Measurements from ENCODE around the gene MUSK. TPM values are rescaled to one million over a fixed set of nuclear protein-coding genes. Genes with fewer than 3 reads are reported as not detected.

The MUSK gene
- total and polyA plus RNA-seq, 2 of the 8 experiments (the other 6 are each of a cell fraction or from before 2014, with no cell fraction given), result not detected

DNA sequence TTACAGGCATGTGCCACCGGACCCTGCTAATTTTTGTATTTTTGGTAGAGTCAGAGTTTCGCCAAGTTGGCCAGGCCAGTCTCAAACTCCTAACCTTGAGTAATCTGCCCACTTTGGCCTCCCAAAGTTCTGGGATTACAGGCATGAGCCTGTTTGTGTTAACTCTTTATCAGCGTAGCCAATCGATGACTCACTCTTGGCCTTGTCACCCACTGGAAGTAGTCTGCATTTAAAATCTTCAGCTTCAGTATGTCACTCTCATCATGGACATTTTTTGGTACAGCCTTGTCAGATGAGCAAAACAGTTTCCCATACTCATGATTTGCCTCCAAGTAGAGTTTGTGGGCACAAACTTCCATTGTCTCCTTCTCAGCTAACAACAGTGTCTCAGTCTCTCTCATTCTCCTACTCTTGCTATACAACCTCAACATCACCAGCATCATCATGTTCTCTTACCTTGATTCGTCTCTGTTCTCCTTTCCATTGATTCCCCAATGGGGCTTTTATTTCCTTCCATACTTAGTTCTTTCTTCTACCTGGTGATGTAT, 22.5 kb downstream of the MUSK start:
- no peak overlapping the region for H4K5ac ChIP-seq (ENCODE audit: insufficient read length, low read depth, low read length)
- H3K9ac ChIP-seq (replicated peaks in 1 of 4; ENCODE audit: extremely low read depth in 1 of 4, low read depth in 3 of 4, low read length in 3 of 4), result no peak overlapping the region
- H3K14ac ChIP-seq (ENCODE audit: insufficient read length), result no peak overlapping the region
- no peaks in the 10 kb centered on the region for H4K20me1 ChIP-seq (replicated peaks in 1 of 2; ENCODE audit: control insufficient read depth in 1 of 2, insufficient read depth in 2 of 2, low read length in 2 of 2)
- no peaks in the 10 kb centered on the region for H3K79me2 ChIP-seq (ENCODE audit: control insufficient read depth in 1 of 2, insufficient read depth in 2 of 2, low read length in 2 of 2)
- H3K27ac ChIP-seq (ENCODE audit: low read depth, low read length), result no peak overlapping the region
- H4K91ac ChIP-seq (replicated peaks; ENCODE audit: insufficient read length, low read length), result no peak overlapping the region
- no peaks in the 10 kb centered on the region for H3K79me1 ChIP-seq (ENCODE audit: low read depth, low read length)
- H3K4me2 ChIP-seq (ENCODE audit: insufficient read depth in 1 of 2, low read depth in 2 of 2, low read length in 2 of 2), result no peak overlapping the region
- no peak overlapping the region for H3K56ac ChIP-seq (replicated peaks; ENCODE audit: insufficient read length, low read depth, low read length)
- H3K4me1 ChIP-seq (replicated peaks in 1 of 4; ENCODE audit: control insufficient read depth in 3 of 4, insufficient read depth in 4 of 4, low read length in 3 of 4), result no peaks in the 10 kb centered on the region
- H3K9me3 ChIP-seq (ENCODE audit: insufficient read depth in 2 of 2, low read depth in 1 of 2, low read length in 1 of 2), result no peaks in the 10 kb centered on the region
- no peak overlapping the region for H3K18ac ChIP-seq (ENCODE audit: extremely low read depth, low read length)
- no peak overlapping the region for H3K4ac ChIP-seq (replicated peaks; ENCODE audit: insufficient read length, low read depth, low read length)
- no peak for DNase-seq (ENCODE audit: low read depth in 1 of 2, low spot score in 2 of 2)
- H4K8ac ChIP-seq (ENCODE audit: extremely low read depth, insufficient read depth, low read length), result no peak overlapping the region
- no peak overlapping the region for H3K4me3 ChIP-seq (ENCODE audit: extremely low read depth in 1 of 4, insufficient read depth in 2 of 4, low read depth in 3 of 4, low read length in 4 of 4)
- no peak overlapping the region for H2BK5ac ChIP-seq (ENCODE audit: low read depth, low read length)
- ChIA-PET CTCF (ENCODE audit: partially characterized antibody) (no interaction called here), POLR2A (ENCODE audit: partially characterized antibody) (no interaction called here)
- no peaks in the 10 kb centered on the region for H3K23me2 ChIP-seq (ENCODE audit: low read depth, low read length)
- 92% methylated on average over 5 of the region's 5 CpGs; no CpG with 5 or more reads in 1 of the 2 experiments for WGBS, 2 experiments (ENCODE audit: extremely low coverage in 1 of 2, insufficient coverage in 1 of 2, insufficient read length in 1 of 2, insufficient replicate concordance in 2 of 2, low coverage in 1 of 2, low lambda C conversion rate in 2 of 2, missing lambda C conversion rate in 1 of 2)
- H2AK5ac ChIP-seq (ENCODE audit: low read depth, low read length), result no peak overlapping the region
- H3K23ac ChIP-seq (ENCODE audit: insufficient read length), result no peak overlapping the region
- FAIRE-seq, result no peak
- H2AFZ ChIP-seq (ENCODE audit: low read length), result peak overlapping the region; percentile 35; the same call in 1 of the 2 replicates
- H2BK12ac ChIP-seq (ENCODE audit: low read depth, low read length), result no peak overlapping the region
- H3K27me3 ChIP-seq (replicated peaks in 1 of 4; ENCODE audit: control insufficient read depth in 3 of 4, extremely low read depth in 1 of 4, insufficient read depth in 3 of 4, low read length in 3 of 4), result no peaks in the 10 kb centered on the region
- H2BK20ac ChIP-seq (ENCODE audit: low read length), result no peak overlapping the region
- H2BK15ac ChIP-seq (ENCODE audit: low read length), result no peak overlapping the region
- H2BK120ac ChIP-seq (replicated peaks; ENCODE audit: low read depth, low read length), result no peak overlapping the region
- H3K36me3 ChIP-seq (ENCODE audit: control insufficient read depth in 2 of 4, insufficient read depth in 4 of 4, low read length in 3 of 4), result no peaks in the 10 kb centered on the region
- TF ChIP-seq RFX5 (IDR thresholded peaks at IDR 0.05; ENCODE audit: borderline replicate concordance, low read depth, low read length) (no peak), PHF8 (conservative IDR thresholded peaks at IDR 0.05; ENCODE audit: low read depth, low read length) (no peak), CBX5 (IDR thresholded peaks at IDR 0.05; ENCODE audit: low read depth, low read length) (no peak), TAF7 (optimal IDR thresholded peaks at IDR 0.05; ENCODE audit: borderline replicate concordance, low read depth, low read length) (no peak), CHD1 (IDR thresholded peaks at IDR 0.05; ENCODE audit: low read depth, low read length) (no peak), NANOG (IDR thresholded peaks at IDR 0.05; ENCODE audit: insufficient read depth, low read depth, low read length, poor library complexity, severe bottlenecking) (no peak), ZNF274 (IDR thresholded peaks at IDR 0.05; ENCODE audit: borderline replicate concordance, extremely low read depth, low read length) (no peak), POLR2A (IDR thresholded peaks at IDR 0.05; ENCODE audit: control extremely low read depth in 1 of 2, low read depth in 2 of 2, low read length in 2 of 2) (no peak), SIX5 (IDR thresholded peaks at IDR 0.05; ENCODE audit: low read depth, low read length) (no peak), SP2 (IDR thresholded peaks at IDR 0.05; ENCODE audit: low read length) (no peak), JUN (IDR thresholded peaks at IDR 0.05; ENCODE audit: low read depth, low read length) (no peak), ASH2L (IDR thresholded peaks at IDR 0.05; ENCODE audit: low read length) (no peak), MAFK (IDR thresholded peaks at IDR 0.05; ENCODE audit: low read depth, low read length) (no peak), BCL11A (IDR thresholded peaks at IDR 0.05; ENCODE audit: low read depth in 2 of 2, low read length in 2 of 2) (no peak)
- TF ChIP-seq, protein P1, sequence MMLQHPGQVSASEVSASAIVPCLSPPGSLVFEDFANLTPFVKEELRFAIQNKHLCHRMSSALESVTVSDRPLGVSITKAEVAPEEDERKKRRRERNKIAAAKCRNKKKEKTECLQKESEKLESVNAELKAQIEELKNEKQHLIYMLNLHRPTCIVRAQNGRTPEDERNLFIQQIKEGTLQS (IDR thresholded peaks at IDR 0.05; ENCODE audit: insufficient read depth, low read depth, low read length), result no peak
